Kidney (tissue), 14 donors: ENCODE data around the gene CREB3L2. TPM values are rescaled to one million over a fixed set of nuclear protein-coding genes. Genes with fewer than 3 reads are reported as not detected.

Experiments used
- DNase-seq, 5 donors: peaks; one replicate each; pipeline ENCODE4 v3.0.0-alpha.2; 2013 to 2020
- FAIRE-seq: peaks from 2 replicates; lab custom pipeline; 2012; peaks lifted over from hg19 to GRCh38; lab: Jason Lieb, UNC
- H3K27ac ChIP-seq, 2 donors: one replicate each; pipeline ENCODE4 v1.7.0; 2013; ENCODE audit warnings: low read depth in 2 of 2, low read length in 2 of 2, inconsistent platforms in 1 of 2
- H3K27me3 ChIP-seq: one replicate; pipeline ENCODE4 v1.7.1; 2013; ENCODE audit warnings: low read length, inconsistent platforms; ENCODE audit not compliant: control insufficient read depth, insufficient read depth
- H3K36me3 ChIP-seq, 3 donors: one replicate each; pipeline versions ENCODE4 v1.7.0 to v1.7.1; 2013; ENCODE audit warnings: low read length in 3 of 3, control low read depth in 1 of 3, inconsistent platforms in 1 of 3; ENCODE audit not compliant: insufficient read depth in 3 of 3, control insufficient read depth in 2 of 3
- H3K4me1 ChIP-seq, 3 donors: one replicate each; pipeline versions ENCODE4 v1.7.0 to v1.7.1; 2013; ENCODE audit warnings: low read length in 3 of 3, inconsistent platforms in 1 of 3, low read depth in 1 of 3; ENCODE audit not compliant: control insufficient read depth in 2 of 3, insufficient read depth in 2 of 3
- H3K4me3 ChIP-seq, 3 donors: one replicate each; pipeline versions ENCODE4 v1.7.0 to v1.8.1; 2013; ENCODE audit warnings: low read length in 3 of 3, control low read depth in 1 of 3, inconsistent platforms in 1 of 3
- H3K9ac ChIP-seq, 3 donors: one replicate each; pipeline versions ENCODE4 v1.7.0 to v1.7.1; 2013; ENCODE audit warnings: low read length in 3 of 3, control low read depth in 1 of 3, inconsistent platforms in 1 of 3
- H3K9me3 ChIP-seq, 3 donors: one replicate each; pipeline versions ENCODE4 v1.7.0 to v1.7.1; 2013; ENCODE audit warnings: low read length in 3 of 3, control low read depth in 1 of 3, inconsistent platforms in 1 of 3; ENCODE audit not compliant: control insufficient read depth in 2 of 3, insufficient read depth in 1 of 3
- CTCF ChIP-seq: IDR thresholded peaks from 3 replicates; pipeline ENCODE4 v1.5.1; 2012; ENCODE audit warnings: mild to moderate bottlenecking, moderate library complexity, borderline replicate concordance; ENCODE audit not compliant: insufficient read depth; ENCODE audit errors: extremely low read depth
- intact Hi-C: fragments of 100-400 bp; cut with DNase I; formaldehyde crosslinking; loops from one replicate; pipeline ENCODE4 v1.11.1; 2022
- polyA plus RNA-seq: library from polyadenylated mRNA; stranded (reverse); fragments of 350-450 nt; fragmentation: Illumina TruSeq; extraction: RNeasy Lipid Tissue Mini Kit (QIAGEN cat#74804); gene quantifications from one replicate; pipeline ENCODE4 v1.2.3, GENCODE V29; 2014; ENCODE audit warnings: low read depth, low replicate concordance; ENCODE audit not compliant: insufficient read depth
- total RNA-seq: library from RNA; stranded (reverse); fragmentation: NEBNext Ultra II Directional; extraction: Animal tissue kit (Norgen Biotek cat#: 25700); gene quantifications from one replicate; pipeline ENCODE4 v1.2.1, GENCODE V29; 2021
- donor health status: control.
- donor health status: control.
- donor health status: control.
- donor health status: control.
- donor health status: control.
- donor health status: DM: yes; HTN: yes; CAD: no.
- donor health status: Normal renal cell carcinoma (clear cell type).

CREB3L2 gene
- total and polyA plus RNA-seq, 2 donors from 2014 or later = 18.5 to 114 TPM

DNA sequence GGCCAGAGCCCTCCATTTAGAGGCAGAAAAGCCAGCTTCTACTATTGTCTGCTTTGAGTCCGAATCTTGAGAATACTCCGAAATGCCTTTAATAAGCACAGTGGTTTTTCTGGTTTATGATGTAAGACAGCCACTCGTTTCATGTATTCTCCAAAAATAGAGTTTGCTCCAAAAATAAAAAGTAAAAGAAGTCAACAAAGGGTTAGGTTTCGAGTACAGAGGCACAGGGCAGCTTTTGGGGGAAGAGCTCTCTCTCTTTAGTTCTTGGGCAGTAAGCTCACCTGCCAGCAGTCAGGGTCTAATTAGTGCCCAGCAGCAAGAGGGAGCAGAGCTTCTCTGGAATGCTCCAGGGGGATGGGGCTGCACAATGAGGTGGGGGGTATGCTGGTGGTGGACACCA lies 20.2 kb downstream of the CREB3L2 start:
- H3K4me1 ChIP-seq = peaks cover 0 to 29% (median 17%) of the 10 kb centered on the region in 3 donors
- H3K9ac ChIP-seq = no peak overlapping the region
- H3K27me3 ChIP-seq = no peaks in the 10 kb centered on the region
- no peak for FAIRE-seq
- TF ChIP-seq CTCF = no peak
- no peaks in the 10 kb centered on the region for H3K36me3 ChIP-seq
- no peak overlapping the region for H3K4me3 ChIP-seq
- H3K9me3 ChIP-seq = no peaks in the 10 kb centered on the region
- intact Hi-C loops = no loop called here
- H3K27ac ChIP-seq = no peak overlapping the region
- no peak for DNase-seq

GRCh38 chr7:137981175-137981574 lies 20.7 kb downstream of the CREB3L2 start:
- FAIRE-seq (no peak), DNase-seq (no peak)
- Histone ChIP-seq H3K36me3 (no peaks in the 10 kb centered on the region), H3K27ac (no peak overlapping the region), H3K4me1 (peaks cover 0 to 28% (median 17%) of the 10 kb centered on the region in 3 donors), H3K9ac (no peak overlapping the region), H3K9me3 (no peaks in the 10 kb centered on the region), H3K4me3 (no peak overlapping the region), H3K27me3 (no peaks in the 10 kb centered on the region)
- intact Hi-C loops = no loop called here
- TF ChIP-seq CTCF = no peak

DNA sequence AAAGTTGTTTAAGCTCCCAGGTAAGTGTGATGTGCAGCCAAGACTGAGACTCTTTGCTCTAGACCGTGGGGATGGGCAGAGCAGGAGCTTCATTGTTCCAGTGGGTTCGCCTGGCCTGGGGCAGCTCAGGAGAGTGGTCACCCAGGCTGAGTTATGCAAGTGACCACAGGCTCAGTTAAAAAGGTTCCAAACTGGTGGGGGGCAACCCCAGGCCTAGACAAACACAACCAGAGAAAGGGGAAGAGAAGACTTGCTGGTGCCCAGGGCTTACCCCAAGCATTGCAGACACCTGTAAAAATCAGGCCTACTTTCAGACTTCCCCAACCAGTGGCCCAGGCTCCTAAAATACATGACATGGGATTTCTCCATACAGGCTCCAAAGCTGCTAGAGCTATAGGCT lies 21.6 kb downstream of the CREB3L2 start:
- H3K4me1 ChIP-seq = peaks cover 0 to 24% (median 15%) of the 10 kb centered on the region in 3 donors
- no peak overlapping the region for H3K9ac ChIP-seq
- no peak for TF ChIP-seq CTCF
- FAIRE-seq (no peak), DNase-seq (no peak)
- intact Hi-C loops = no loop called here
- H3K36me3 ChIP-seq = no peaks in the 10 kb centered on the region
- no peaks in the 10 kb centered on the region for H3K9me3 ChIP-seq
- H3K27ac ChIP-seq = no peak overlapping the region
- H3K4me3 ChIP-seq = no peak overlapping the region
- no peaks in the 10 kb centered on the region for H3K27me3 ChIP-seq

GRCh38 chr7:137978464-137979237 lies 23.2 kb downstream of the CREB3L2 start:
- H3K36me3 ChIP-seq = no peaks in the 10 kb centered on the region
- TF ChIP-seq CTCF = no peak
- intact Hi-C loops = no loop called here
- DNase-seq = peak in 1 of 5 donors; percentile 86
- H3K27me3 ChIP-seq = no peaks in the 10 kb centered on the region
- H3K27ac ChIP-seq = peak overlapping the region; percentile 35 to 74
- no peak overlapping the region for H3K4me3 ChIP-seq
- H3K4me1 ChIP-seq = peaks cover 0 to 16% (median 13%) of the 10 kb centered on the region in 3 donors
- no peak for FAIRE-seq
- no peaks in the 10 kb centered on the region for H3K9me3 ChIP-seq
- H3K9ac ChIP-seq = no peak overlapping the region
